SK-N-SH (cell line): ENCODE results near the gene PKD2L2. TPM values are rescaled to one million over a fixed set of nuclear protein-coding genes. Genes with fewer than 3 reads are reported as not detected.

Experiments
- CTCF ChIA-PET: fragments of 300-600, 350-600 bp; formaldehyde crosslinking; extraction: SDS; loops from one replicate; lab custom pipeline; 2021; lab: Yijun Ruan, JAX
- POLR2A ChIA-PET: fragments of 350-600 bp; sonication (Branson Sonifier 250); formaldehyde crosslinking; extraction: SDS; loops from one replicate; lab custom pipeline; 2020; ENCODE audit warnings: antibody characterized with exemption, inconsistent platforms; lab: Yijun Ruan, JAX
- DNase-seq: peaks from one replicate; pipeline ENCODE4 v3.0.0; 2012
- H2AFZ ChIP-seq: fragments of 200-600 bp; sonication (generic); 2 replicates; pipeline ENCODE4 v1.8.1; 2016; ENCODE audit warnings: antibody characterized with exemption, mild to moderate bottlenecking, low read depth
- H3F3A ChIP-seq: fragments of 200-600 bp; sonication (generic); replicated peaks from 2 replicates; pipeline ENCODE3; 2016; ENCODE audit warnings: antibody characterized with exemption, mild to moderate bottlenecking; ENCODE audit not compliant: insufficient read depth
- H3K27ac ChIP-seq, 2 experiments: fragments of 200-500 bp in 1 of 2; fragments of 200-600 bp in 1 of 2; sonication (Bioruptor generic) in 1 of 2; sonication (generic), shearing (Covaris generic) in 1 of 2; 2 replicates each; pipeline versions ENCODE4 v1.5.1 to v1.6.1; 2014 to 2016; ENCODE audit warnings: low read depth in 2 of 2, inconsistent platforms in 1 of 2, low read length in 1 of 2, mild to moderate bottlenecking in 1 of 2, mixed read lengths in 1 of 2
- H3K27me3 ChIP-seq: fragments of 200-600 bp; sonication (generic), shearing (Covaris generic); 2 replicates; pipeline ENCODE4 v1.6.1; 2016; ENCODE audit warnings: mixed run types; ENCODE audit not compliant: insufficient read depth
- H3K36me3 ChIP-seq, 2 experiments: fragments of 200-500 bp in 1 of 2; fragments of 200-600 bp in 1 of 2; sonication (Bioruptor generic) in 1 of 2; sonication (generic) in 1 of 2; replicated peaks in 1 of 2; 2 replicates each; pipeline versions ENCODE3 to v1.5.1; 2014 to 2016; ENCODE audit warnings: low read length in 1 of 2, mild to moderate bottlenecking in 1 of 2; ENCODE audit not compliant: insufficient read depth in 2 of 2, control insufficient read depth in 1 of 2
- H3K4me1 ChIP-seq, 2 experiments: fragments of 200-500 bp in 1 of 2; fragments of 200-600 bp in 1 of 2; sonication (Bioruptor generic) in 1 of 2; sonication (generic), shearing (Covaris generic) in 1 of 2; 2 replicates each; pipeline versions ENCODE4 v1.5.1 to v1.6.1; 2014 to 2016; ENCODE audit warnings: low read depth in 1 of 2, low read length in 1 of 2, mixed run types in 1 of 2; ENCODE audit not compliant: insufficient read depth in 2 of 2, control insufficient read depth in 1 of 2
- H3K4me2 ChIP-seq: fragments of 200-600 bp; sonication (generic), shearing (Covaris generic); 2 replicates; pipeline ENCODE4 v1.6.1; 2017; ENCODE audit warnings: mixed run types
- H3K4me3 ChIP-seq, 2 experiments: fragments of 200-500 bp in 1 of 2; fragments of 200-600 bp in 1 of 2; sonication (Bioruptor generic) in 1 of 2; sonication (generic), shearing (Covaris generic) in 1 of 2; 2 replicates each; pipeline versions ENCODE4 v1.5.1 to v1.8.1; 2014 to 2016; ENCODE audit warnings: low read depth in 2 of 2, inconsistent platforms in 1 of 2, low read length in 1 of 2, mild to moderate bottlenecking in 1 of 2, mixed read lengths in 1 of 2, moderate library complexity in 1 of 2
- H3K79me2 ChIP-seq: fragments of 200-600 bp; sonication (generic); 2 replicates; pipeline ENCODE4 v1.8.1; 2017; ENCODE audit warnings: mild to moderate bottlenecking; ENCODE audit not compliant: insufficient read depth
- H3K9ac ChIP-seq: fragments of 200-600 bp; sonication (generic); 2 replicates; pipeline ENCODE4 v1.6.1; 2017; ENCODE audit warnings: mixed run types
- H3K9me2 ChIP-seq: fragments of 200-600 bp; sonication (generic); 2 replicates; pipeline ENCODE4 v1.6.1; 2017; ENCODE audit warnings: mixed run types
- H3K9me3 ChIP-seq: fragments of 200-600 bp; sonication (generic); 2 replicates; pipeline ENCODE4 v1.6.1; 2017; ENCODE audit warnings: mixed run types, mild to moderate bottlenecking, moderate library complexity
- H4K20me1 ChIP-seq: fragments of 200-600 bp; sonication (generic); 2 replicates; pipeline ENCODE4 v1.6.1; 2017; ENCODE audit warnings: mild to moderate bottlenecking, mixed run types; ENCODE audit not compliant: insufficient read depth
- CHD2 ChIP-seq: fragments of 150-350 bp; IDR thresholded peaks from 2 replicates; pipeline ENCODE4 v1.6.1; 2018; ENCODE audit warnings: low read length; ENCODE audit not compliant: partially characterized antibody
- EP300 ChIP-seq, 2 experiments: IDR thresholded peaks; 2 replicates each; pipeline versions ENCODE4 v1.4.0 to v1.6.1; 2012; ENCODE audit warnings: borderline replicate concordance in 1 of 2, low read depth in 1 of 2, low read length in 1 of 2
- FOXJ3 ChIP-seq: sonication (generic); formaldehyde crosslinking; IDR thresholded peaks from 2 replicates; pipeline ENCODE4 v1.5.1; 2020; ENCODE audit warnings: mild to moderate bottlenecking, missing genetic modification reagents
- GABPA ChIP-seq: IDR thresholded peaks from 2 replicates; pipeline ENCODE4 v1.4.0; 2012; ENCODE audit warnings: low read depth, mild to moderate bottlenecking
- GATA2 ChIP-seq: sonication (generic); formaldehyde crosslinking; IDR thresholded peaks from 2 replicates; pipeline ENCODE4 v1.5.0; 2020; ENCODE audit warnings: mild to moderate bottlenecking, missing genetic modification reagents
- MXI1 ChIP-seq: IDR thresholded peaks from 2 replicates; pipeline ENCODE4 v1.6.1; 2012; ENCODE audit warnings: mild to moderate bottlenecking, low read depth, low read length, improper control_type of control experiment
- NFIC ChIP-seq: IDR thresholded peaks from 2 replicates; pipeline ENCODE4 v1.4.0; 2012; ENCODE audit warnings: borderline replicate concordance
- POLR2AphosphoS5 ChIP-seq: IDR thresholded peaks from 2 replicates; pipeline ENCODE4 v1.6.1; 2012; ENCODE audit warnings: low read depth, low read length
- RAD21 ChIP-seq: IDR thresholded peaks from 2 replicates; pipeline ENCODE4 v1.6.1; 2012; ENCODE audit warnings: mild to moderate bottlenecking, low read length
- RCOR1 ChIP-seq: fragments of 150-350 bp; IDR thresholded peaks from 2 replicates; pipeline ENCODE4 v1.6.1; 2017; ENCODE audit warnings: antibody characterized with exemption, low read length
- SMC3 ChIP-seq: IDR thresholded peaks from 2 replicates; pipeline ENCODE4 v1.6.1; 2012; ENCODE audit warnings: low read depth, low read length, improper control_type of control experiment
- TAF1 ChIP-seq: IDR thresholded peaks from 2 replicates; pipeline ENCODE4 v1.6.1; 2012; ENCODE audit warnings: low read depth, mild to moderate bottlenecking, low read length, moderate library complexity, borderline replicate concordance
- TEAD4 ChIP-seq: IDR thresholded peaks from 2 replicates; pipeline ENCODE4 v1.4.0; 2012; ENCODE audit warnings: mild to moderate bottlenecking, borderline replicate concordance; ENCODE audit not compliant: insufficient read depth
- USF1 ChIP-seq: IDR thresholded peaks from 2 replicates; pipeline ENCODE4 v1.4.0; 2012; ENCODE audit warnings: low read depth, borderline replicate concordance
- USF2 ChIP-seq: fragments of 150-350 bp; IDR thresholded peaks from 2 replicates; pipeline ENCODE4 v1.6.1; 2017; ENCODE audit warnings: antibody characterized with exemption, low read length, low read depth, borderline replicate concordance
- WGBS: methylation state at CpG from one replicate; pipeline ENCODE4 v1.1.6; 2017; ENCODE audit warnings: low lambda C conversion rate; 5-methylcytosine and 5-hydroxymethylcytosine counted together
- polyA plus RNA-seq, 3 experiments: library from polyadenylated mRNA; depleted of rRNA; stranded (reverse); fragments of >200 nt; gene quantifications; 2 replicates each; pipeline ENCODE4 v1.2.3, GENCODE V29; 2012

Gene PKD2L2
- polyA plus RNA-seq, 1 of the 3 experiments (the other 2 are of a cell fraction) = 0.26 TPM

GRCh38 chr5:137933491-137933911 is 44.2 kb downstream of the PKD2L2 start:
- 53% methylated on average over 3 of the region's 3 CpGs for WGBS
- Histone ChIP-seq H3K4me2 (no peak overlapping the region), H3K27ac (peak overlapping the region in 1 of 2 experiments; percentile 59; a peak in 2 of 4 replicates), H2AFZ (no peak overlapping the region), H3K36me3 (peaks cover 22 to 40% of the 10 kb centered on the region in 2 experiments), H4K20me1 (no peaks in the 10 kb centered on the region), H3K27me3 (no peaks in the 10 kb centered on the region), H3F3A (peaks cover 9% of the 10 kb centered on the region), H3K4me3 (no peak overlapping the region), H3K4me1 (peaks cover 7 to 9% of the 10 kb centered on the region in 2 experiments; a peak in 2 of 4 replicates), H3K9ac (no peak overlapping the region), H3K9me2 (no peaks in the 10 kb centered on the region), H3K9me3 (no peaks in the 10 kb centered on the region), H3K79me2 (no peaks in the 10 kb centered on the region)
- ChIA-PET POLR2A (no interaction called here), CTCF (interaction anchor here (1.2 to 1.3 kb wide), 2 partner anchors 11 to 155 kb away, joined by 3 to 5 read pairs; no protein-coding TSS in a partner anchor)
- no peak for DNase-seq
- TF ChIP-seq POLR2AphosphoS5 = no peak
- 0 out of 2 replicates have a peak, but pooled peaks have one; percentile 11 for TF ChIP-seq NFIC
- TF ChIP-seq GATA2 = no peak
- no peak for TF ChIP-seq RCOR1
- TF ChIP-seq FOXJ3 (CRISPR knock-in tag) = no peak
- no peak for TF ChIP-seq MXI1
- TF ChIP-seq RAD21 = no peak

- Histone ChIP-seq H3K36me3 (peaks cover 35 to 50% of the 10 kb centered on the region in 2 experiments), H3K4me3 (no peak overlapping the region), H3K4me1 (peaks cover 7 to 9% of the 10 kb centered on the region in 2 experiments; a peak in 2 of 4 replicates), H3K9me2 (no peaks in the 10 kb centered on the region), H3K9me3 (no peaks in the 10 kb centered on the region), H3F3A (peaks cover 9% of the 10 kb centered on the region), H4K20me1 (no peaks in the 10 kb centered on the region), H3K9ac (no peak overlapping the region), H3K79me2 (no peaks in the 10 kb centered on the region), H3K27ac (peak overlapping the region in 1 of 2 experiments; percentile 16; a peak in 1 of 4 replicates), H3K4me2 (no peak overlapping the region)
- POLR2A ChIA-PET = no interaction called here
- CTCF ChIA-PET = interaction anchor here (1.1 to 1.9 kb wide), 3 partner anchors 10 to 157 kb away, joined by 3 to 6 read pairs (median 4); no protein-coding TSS in a partner anchor
- no peak for DNase-seq
- WGBS = 92% methylated on average over 1 of the region's 1 CpG
- TF ChIP-seq SMC3 (no peak), USF2 (no peak), TEAD4 (no peak), EP300 (IDR thresholded peaks at IDR 0.05; ENCODE audit: borderline replicate concordance in 1 of 2, low read depth in 1 of 2, low read length in 1 of 2) (no peak), USF1 (no peak), CHD2 (no peak), TAF1 (no peak), GABPA (no peak), POLR2AphosphoS5 (no peak)
- TF ChIP-seq, all 33 proteins: peak for 0
- Histone ChIP-seq H2AFZ (no peak overlapping the region), H3K27me3 (no peaks in the 10 kb centered on the region)
These were observed 45.9 kb downstream of the PKD2L2 start for GRCh38 chr5:137935190-137935589.
